RKO (cell line): ENCODE results near the gene LARGE1.

Experiments
- DNase-seq: peaks from one replicate; pipeline ENCODE4 v3.0.0-alpha.2; 2016; ENCODE audit warnings: low spot score

Gene LARGE1

GRCh38 chr22:33913188-33913587, 7.1 kb downstream of the LARGE1 start:
- DNase-seq, result no peak

GRCh38 chr22:33909911-33910310, 10.4 kb downstream of the LARGE1 start:
- no peak for DNase-seq

GRCh38 chr22:33909075-33909458, 11.2 kb downstream of the LARGE1 start:
- no peak for DNase-seq

GRCh38 chr22:33908171-33909074, 11.9 kb downstream of the LARGE1 start:
- no peak for DNase-seq

DNA sequence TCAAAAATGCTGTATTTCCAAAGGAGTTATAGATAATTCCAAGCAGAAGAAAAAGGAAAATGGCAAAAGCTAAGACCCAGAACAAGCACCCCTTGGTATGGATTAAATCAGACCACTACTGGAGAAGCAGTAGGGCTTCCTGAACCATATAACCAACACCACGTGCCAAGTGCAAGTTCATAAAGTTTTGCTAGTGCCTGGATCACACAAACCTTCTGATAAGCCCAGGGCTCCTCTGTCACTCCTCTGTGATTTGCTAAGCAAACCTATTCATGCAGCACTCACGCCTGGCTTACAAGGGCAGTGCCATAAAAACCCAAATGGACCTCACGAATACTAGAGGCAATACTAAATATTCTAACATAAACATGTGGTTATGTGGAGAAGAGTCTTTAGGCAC, 13.3 kb downstream of the LARGE1 start:
- DNase-seq, result no peak

DNA sequence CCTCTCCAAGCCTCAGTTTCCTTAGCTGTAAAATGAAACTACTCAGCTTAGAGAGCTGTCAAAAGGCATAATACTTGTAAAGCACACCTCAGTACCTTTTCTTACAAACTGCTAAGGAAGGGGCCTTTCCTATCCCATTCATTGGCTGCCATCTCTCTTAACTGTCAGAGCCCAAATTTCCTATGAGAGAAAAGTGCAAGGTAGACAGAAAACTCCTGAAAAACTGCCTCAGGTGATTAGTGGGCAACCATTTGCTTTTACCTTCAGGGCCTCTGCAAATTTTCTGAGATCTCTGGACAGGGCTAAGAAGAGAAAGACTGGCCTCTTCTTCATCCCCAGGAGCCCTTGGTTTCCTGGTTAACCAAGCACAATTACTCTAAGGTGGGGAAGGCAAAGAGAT, 13.8 kb downstream of the LARGE1 start:
- DNase-seq, result no peak

DNA sequence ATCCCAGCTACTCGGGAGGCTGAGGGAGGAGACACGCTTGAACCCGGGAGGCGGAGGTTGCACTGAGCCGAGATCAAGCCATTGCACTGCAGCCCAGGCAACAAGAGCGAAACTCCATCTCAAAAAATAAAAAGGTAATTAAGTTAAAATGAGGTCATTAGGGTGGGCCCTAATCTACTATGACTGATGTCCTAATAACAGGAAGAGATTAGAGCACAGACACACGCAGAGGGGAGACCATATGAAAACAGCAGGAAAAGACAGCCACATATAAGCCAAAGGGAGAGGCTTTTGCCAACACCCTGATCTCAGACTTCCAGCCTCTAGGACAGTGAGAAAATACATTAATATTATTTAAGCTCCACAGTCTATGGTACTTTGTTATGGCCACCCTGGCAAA, 17.3 kb downstream of the LARGE1 start:
- no peak for DNase-seq

- DNase-seq, result no peak
Measured at GRCh38 chr22:33902073-33902472, 18.2 kb downstream of the LARGE1 start.

- no peak for DNase-seq
Measured at GRCh38 chr22:33898121-33898520, 22.2 kb downstream of the LARGE1 start.

DNA sequence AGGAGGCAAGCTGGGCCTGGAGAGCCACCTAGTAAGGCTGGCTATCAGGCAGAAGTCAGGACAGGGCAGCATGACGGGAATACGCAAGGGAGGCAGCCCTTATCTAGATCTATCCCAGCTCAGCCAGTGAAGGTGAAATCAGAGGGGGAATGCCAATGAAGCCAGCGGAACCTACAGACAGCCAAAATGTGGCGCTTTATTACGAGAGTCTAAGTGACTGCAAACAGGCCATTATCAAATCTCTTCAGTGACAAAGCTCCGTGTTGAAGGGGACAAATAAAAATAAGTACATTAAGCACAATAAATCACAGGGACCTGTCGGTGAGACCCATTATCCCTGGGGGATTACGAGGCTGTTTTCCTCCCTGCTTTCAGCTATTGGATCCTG, 22.8 kb downstream of the LARGE1 start:
- DNase-seq, result no peak

DNA sequence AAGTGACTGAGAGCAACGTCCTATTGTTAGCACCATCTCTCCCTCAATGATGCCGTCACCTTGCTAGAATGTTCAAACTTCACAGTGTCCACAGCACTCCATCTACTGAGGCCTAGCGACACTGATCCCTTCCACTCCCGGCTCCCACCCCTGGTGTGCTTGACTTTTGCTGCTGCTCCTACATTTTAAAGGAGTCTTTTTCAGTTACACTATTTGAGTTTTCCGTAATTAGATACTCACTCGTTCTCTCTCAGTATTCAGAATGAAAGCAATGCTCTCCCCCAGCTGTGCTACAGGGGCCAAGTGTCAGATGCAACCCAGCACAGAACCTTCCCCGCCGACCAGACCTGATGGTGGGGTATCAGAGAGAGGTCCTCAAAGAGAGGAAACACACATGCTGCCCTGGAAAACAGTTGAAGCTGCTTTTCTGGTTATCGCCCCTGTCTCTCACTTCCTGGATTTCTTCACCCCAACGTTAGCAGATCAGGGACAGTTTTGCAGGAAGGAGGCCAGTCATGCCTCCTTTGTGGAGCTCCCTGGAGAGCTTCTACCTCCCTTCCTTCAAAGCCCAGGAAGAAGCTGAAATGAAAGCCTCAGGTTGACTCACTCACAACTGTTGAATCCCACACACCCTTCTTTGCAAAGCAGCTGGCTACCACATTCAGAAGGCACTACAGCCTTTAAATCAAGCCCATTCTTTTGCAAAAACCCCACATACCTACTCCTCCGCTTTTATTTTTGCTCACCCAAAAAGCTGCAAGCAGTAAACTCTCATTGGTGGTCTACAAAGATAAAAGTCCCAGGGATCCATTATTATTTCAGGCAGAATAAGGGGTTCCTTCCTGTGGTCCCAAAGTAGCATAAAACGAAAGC, 23.5 kb downstream of the LARGE1 start:
- no peak for DNase-seq

- no peak for DNase-seq
Measured at GRCh38 chr22:33896154-33896553, 24.1 kb downstream of the LARGE1 start.

DNA sequence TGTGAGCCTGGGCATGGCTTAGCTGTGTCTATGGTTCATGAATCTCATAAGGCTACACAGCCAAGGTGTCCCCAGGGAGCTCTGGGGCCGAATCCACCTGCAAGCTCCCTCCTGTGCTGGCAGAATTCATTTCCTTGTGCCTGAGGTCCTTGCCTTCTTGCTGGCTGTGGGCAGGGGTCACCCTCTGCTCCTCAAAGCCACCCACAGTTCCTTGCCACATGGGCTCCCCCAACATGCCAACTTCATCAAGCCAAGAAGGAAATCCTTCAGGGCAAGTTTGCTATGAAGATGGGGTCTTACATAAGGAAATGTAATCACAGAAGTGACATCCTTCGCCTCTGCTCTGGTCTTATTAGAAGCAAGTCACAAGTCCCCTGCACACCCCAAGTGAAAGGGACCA, 24.8 kb downstream of the LARGE1 start:
- no peak for DNase-seq

DNA sequence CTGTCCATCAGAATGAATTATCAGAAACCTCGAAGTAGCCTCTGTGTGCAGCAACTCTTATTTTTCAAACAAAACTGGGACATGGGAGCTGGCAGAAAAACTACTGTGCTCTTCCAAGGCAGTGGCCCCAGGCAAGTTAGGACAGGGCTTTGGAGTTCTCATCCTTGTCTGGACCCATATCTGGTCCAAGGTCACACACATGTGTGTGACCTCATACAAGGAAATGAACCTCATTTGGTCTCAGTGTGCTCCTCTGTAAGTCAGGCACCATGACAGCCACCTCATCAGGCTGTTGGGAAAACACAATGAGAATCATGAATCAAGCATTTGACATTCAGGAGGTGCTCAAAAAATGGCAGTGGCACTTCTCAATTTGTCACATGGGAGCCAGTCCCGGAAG, 25.8 kb downstream of the LARGE1 start:
- no peak for DNase-seq

GRCh38 chr22:33894036-33894435, 26.2 kb downstream of the LARGE1 start:
- DNase-seq, result no peak

DNA sequence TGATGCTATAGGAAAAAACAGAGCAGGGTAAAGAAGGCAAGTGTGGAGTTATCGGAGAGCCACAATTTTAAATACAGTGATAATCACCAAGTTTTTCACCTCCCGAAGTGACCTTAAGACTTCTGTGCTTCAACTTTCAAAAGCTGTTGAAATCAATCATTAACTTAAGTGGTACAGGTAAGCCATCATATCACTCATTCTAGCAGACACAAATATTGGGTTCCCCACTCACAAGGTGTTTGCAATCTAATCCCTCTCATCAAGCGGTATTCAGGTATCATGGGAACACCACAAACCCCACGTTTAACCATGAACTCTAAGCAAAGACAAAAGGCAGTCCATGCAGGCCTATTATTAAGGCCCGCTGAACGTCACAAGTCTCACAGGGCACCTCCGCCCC, 26.8 kb downstream of the LARGE1 start:
- no peak for DNase-seq

- DNase-seq, result no peak
Measured at GRCh38 chr22:33891992-33892391, 28.3 kb downstream of the LARGE1 start.

DNA sequence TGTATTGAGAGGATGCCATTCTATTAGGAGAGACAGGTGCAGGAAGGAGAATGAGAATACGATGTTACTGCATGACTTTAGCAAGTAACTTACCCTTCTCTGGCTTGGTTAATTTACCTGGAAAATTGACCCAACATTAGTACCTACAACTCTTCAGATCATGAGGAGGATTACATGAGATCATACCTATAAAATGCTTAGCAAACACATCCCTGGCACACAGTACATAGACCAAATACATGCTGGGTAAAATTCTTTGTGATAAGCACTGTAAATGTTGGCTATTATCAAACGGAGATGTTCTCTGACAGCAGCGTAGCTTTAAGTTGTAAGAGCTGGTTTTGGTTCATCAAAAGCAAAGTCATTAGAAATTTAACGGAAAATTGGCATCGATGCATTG, 28.8 kb downstream of the LARGE1 start:
- no peak for DNase-seq

DNA sequence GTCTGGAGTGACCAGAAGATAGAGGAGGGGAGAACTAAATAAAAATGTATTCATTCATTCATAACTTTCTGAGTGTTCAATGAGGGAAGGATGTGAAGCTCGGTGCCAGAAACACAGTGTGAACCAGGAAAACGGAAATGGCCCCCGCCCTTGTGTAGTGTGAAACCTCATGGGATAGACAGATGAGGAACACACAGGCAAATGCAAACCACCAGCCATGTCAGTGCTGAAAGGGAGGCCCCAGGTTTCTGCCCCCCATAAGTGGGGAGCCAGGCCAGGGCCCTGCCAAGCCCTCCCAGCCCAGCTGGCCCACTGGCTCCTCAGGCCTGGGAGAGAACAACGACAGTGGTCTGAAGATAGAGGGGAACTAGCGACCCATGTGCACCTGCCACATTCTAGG, 30.5 kb downstream of the LARGE1 start:
- DNase-seq, result no peak

DNA sequence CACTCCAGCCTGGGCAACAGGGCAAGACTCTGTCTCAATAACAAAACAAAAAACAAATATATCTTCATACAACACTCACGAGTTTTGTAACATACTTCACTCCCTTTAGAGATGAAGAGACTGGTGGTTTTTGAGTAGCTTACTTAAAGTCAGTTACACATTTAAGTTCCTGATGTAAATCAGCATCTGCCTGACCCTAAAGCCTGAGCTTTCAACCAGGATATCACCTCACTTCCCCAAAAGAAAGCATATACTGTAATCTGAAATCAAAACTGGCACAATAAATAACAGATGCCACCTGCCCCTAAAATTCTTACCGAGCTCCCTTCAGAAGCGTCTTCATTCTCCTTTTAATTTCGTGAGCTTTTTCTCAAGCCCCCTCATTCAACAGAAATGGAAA, 31.5 kb downstream of the LARGE1 start:
- DNase-seq, result no peak

DNA sequence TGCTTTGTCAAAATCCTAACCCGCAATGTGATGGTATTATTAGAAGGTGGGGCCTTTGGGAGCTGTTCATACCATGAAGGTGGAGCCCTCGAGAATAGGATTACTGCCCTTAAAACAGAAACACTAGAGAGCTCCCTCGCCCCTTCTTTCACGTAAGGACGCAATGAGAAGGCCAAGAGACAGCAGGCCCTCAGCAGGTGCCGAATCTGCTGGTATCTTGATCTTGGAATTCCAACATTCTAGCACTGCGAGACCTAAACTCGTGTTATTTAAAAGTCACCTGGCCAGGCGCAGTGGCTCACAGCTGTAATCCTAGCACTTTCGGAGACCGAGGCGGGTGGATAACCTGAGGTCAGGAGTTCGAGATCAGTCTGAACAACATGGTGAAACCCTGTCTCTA, 33.1 kb downstream of the LARGE1 start:
- no peak for DNase-seq

- DNase-seq, result no peak
Measured at GRCh38 chr22:33886696-33887095, 33.6 kb downstream of the LARGE1 start.

DNA sequence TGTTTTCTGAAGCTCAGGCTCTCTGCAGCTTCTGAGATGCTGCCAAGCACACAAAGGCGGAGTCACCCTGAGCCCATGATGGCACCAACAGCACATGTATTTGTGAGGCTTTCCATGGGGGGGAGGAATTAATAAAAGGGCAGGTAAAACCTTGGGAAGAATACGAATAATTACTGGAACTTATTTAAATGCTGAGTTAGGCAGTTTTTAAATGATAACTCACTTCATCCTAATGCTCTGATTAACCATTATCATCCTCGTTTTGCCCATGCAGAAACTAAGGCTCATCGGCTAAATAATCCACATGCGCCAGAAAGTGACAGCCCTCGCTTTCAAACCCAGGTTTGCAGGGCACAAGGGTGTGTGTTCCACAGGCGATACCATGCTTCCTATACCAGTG, 35.4 kb downstream of the LARGE1 start:
- no peak for DNase-seq
